ENCODE data around the gene DNAH17.

Gene DNAH17

DNA sequence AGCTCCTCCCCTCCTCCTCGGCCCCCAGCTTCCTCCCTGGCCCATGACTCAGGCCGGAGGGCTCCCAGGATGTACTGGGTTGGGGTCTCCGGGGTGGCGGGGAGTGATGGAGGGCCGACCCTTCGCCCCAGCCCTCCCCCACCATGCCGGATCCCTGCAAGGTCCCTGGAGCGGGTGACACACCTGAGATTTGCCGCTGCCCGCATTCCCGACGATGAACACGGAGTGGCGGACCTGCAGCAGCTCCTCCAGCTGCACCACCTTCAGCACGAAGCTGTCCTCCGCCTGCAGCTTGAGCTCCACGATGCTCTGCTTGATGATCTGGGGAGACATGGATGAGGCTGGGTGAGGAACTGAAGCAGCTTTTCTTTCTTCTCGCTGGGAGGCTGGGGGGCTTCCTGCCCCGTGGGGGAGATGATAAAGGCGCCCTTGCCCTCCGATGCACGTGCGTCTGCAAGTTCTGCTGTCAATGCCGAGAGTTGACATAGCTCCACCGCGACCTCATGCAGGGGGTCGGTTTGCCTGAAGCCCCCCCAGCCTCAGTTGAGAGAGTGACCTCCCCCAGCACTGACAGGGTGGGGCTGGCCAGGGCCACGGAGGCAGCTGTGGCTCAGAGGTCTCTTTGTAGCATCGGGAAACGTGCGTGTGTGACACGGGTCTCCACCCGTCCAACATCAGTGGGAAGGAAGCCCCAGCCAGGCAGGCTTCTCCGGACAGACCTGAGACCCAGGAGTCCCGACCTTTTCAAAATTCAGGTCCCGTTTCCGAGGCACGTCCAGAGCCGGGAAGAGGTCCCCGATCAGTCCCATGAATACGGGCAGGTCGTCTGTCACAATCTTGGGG, 83.1 kb downstream of the DNAH17 start:
- DNase-seq (ENCODE audit: low read depth in 2 of 2): no peak

DNA sequence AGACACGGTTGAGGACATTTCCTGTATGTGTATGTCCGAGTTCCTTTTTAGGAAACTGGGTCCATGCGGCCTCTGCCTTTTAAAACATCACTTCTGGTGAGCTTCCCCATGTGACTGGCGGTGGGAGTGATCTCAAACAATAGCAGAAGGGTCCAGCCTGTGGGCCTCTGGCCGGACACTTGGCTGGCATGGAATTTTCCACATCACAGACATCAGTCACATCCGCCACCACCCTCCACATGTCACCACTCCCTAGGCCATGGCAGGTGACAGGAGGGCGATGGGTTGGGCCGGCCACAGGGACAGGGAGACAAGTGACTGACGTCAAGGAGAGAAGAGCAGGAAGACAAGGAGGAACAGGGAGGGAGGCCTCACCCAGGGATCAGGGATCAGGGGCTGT, 83.7 kb downstream of the DNAH17 start:
- no peak for DNase-seq (ENCODE audit: low read depth in 2 of 2)

DNA sequence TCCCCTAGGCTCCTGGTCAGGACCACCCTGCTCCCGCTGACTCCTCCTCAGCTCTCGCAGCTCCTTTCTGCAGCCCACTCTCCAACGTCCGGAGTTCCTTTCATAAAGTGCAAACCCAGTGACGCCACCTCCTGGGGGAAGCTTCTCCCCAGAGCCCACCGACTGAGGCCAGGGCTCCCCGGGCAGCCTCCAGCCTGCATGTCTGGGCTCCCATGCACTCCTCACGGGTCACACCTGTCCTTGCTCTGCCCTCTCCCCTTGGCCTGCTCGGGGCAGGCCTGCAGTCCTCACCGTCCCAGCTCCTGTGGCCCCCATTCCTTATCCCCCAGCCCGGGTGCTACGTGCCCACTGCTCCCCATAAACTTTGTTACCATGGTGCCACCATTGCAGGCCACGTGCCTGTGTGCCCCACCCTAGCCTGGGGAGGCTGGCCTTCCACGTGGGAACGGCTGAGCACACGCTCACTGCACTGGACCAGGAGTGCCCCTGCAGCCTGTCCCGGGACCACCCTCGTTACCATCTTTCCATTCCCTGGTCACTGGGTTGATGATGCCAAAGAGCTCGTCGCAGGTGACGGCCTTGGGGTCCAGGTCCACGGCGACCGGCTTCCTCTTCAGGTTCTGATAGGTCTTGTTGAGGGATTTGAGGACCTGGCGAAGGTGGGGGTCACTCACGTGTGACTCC, 84.9 kb downstream of the DNAH17 start:
- no peak for DNase-seq (ENCODE audit: low read depth in 2 of 2)

DNA sequence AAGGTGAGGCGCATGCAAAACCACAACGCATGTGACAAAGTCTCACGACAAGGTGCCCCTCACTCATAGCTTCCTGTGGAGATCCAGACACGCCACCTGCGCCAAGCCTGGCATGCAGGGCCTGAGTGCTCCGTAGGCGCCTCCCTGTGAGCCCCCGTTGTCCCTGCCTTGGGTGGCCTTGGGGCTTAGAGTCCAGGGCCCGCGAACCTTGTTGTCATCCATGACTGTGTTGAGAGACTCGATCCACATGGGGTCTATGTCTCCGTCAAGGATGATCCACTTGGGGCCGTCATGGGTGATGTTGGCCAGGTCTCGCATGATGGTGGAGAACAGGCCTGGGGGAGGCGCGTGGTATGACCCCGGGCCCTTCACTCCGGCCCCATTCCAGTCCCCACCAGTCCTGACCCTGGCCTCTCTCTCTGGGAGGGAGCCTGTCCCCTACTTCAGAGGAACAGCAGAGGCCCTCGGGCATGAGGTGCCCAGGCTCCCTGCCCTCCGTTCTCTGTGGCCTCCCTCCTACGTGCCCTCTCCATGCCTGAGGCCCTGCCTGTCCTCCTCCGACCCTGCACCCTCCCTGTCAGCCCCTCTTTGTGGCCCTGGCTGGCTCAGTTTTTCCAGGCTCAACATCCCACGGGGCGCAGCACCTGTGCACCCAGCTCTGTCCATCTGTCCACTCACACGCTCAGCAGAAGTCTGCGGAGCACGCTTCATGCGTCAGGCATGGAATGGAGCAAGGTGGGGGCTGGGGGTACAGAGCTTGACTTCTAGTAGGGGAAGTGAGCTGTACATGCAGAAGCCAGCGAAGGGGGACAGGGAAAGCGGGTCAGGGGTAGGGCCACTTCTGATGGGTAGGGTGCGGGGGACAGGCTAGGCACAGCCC, 85.7 kb downstream of the DNAH17 start:
- no peak for DNase-seq (ENCODE audit: low read depth in 2 of 2)

DNA sequence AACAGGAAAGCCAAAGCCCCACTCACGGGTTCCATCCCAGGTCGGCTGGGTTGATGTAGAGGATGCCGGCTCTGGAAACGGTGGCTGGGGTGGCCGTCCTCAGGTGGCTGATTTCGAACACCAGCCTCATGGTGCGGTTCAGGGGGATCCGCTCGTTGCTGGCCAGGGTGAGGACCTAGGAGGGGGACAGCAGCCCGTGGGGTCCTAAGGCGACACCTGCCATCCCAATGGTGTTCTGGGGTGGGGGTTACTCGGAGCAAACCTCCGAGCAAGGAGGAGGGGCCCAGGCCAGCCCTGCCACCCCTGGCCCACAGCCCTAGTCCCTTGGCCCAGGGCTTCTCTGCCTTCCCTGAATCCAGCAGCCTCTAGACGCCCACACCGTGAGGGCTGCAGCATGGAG, 86.5 kb downstream of the DNAH17 start:
- DNase-seq (ENCODE audit: low read depth in 2 of 2): no peak

DNA sequence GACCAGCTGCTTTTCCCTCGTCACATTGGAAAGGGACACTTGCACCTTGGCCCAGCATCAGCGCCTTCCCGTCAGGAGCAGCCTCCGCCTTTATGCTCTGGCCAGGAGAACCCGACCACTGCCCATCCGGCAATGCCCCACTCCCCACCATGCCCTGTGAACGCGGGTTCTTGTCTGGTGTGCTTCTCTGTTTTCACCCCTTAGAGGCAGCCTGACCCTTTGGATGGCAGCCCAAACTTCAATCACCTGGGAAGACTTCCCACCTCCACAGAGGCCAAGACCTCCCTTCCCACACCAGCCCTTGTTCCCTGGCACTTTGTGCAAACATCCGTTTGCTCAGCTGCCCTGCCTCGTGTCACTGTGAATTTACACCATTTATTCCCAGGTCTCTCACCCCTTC, 87.0 kb downstream of the DNAH17 start:
- DNase-seq (ENCODE audit: low read depth in 2 of 2): no peak

DNA sequence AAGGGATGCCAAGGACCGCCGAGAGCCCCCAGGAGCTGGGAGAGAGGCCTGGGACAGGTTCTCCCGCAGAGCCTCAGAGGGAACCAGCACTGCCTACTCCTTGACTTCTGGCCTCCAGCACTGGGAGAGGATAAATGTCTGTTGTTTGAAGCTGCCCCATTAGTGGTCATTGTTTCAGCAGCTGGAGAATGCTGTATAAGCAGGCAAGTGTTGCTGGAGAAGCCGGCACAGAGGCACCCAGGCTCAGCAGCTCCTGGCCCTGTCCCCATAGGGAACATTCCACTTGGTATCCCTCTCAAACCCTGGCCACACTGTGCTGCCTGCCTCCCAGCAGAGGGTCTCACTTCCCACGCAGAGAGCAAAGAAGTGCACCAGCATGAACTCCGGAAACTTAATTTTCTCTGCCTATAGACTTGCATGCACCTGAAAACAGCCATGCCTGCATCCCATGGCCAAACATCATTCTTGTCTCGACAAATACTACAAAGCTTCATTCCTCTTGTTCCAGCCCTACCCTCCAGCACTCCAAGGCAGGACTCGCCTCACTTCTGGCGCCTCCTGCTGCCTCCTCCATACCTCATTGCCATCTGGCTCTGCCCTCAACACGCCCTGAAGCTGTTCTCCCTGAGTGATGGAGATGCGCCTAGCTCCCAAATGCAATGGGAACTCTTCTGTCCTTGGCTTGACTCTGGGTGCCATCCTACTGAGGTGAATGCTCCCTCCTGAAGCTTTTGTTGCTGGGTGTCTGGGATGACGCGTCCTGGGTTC, 88.1 kb downstream of the DNAH17 start:
- DNase-seq (ENCODE audit: low read depth in 2 of 2): no peak

DNA sequence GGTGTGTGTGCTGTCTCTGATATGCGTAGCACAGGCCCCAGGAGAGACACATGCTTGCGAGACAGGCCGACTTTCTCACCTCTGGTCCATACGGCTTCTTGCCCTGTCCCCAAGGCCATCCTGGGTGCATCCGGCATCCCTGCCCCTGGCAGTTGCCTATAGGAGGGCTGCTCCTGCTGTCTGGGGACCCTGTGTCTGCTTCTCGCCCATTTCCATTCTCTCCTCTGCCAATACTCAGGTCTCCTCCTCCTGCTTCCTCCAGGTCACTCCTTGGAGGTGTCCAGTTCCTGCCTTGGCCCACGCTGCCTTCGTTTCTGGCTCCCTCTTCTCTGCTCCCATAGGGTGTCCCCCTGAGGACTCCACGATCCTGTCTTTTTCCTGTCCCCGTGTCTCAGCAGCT, 89.0 kb downstream of the DNAH17 start:
- no peak for DNase-seq (ENCODE audit: low read depth in 2 of 2)

DNA sequence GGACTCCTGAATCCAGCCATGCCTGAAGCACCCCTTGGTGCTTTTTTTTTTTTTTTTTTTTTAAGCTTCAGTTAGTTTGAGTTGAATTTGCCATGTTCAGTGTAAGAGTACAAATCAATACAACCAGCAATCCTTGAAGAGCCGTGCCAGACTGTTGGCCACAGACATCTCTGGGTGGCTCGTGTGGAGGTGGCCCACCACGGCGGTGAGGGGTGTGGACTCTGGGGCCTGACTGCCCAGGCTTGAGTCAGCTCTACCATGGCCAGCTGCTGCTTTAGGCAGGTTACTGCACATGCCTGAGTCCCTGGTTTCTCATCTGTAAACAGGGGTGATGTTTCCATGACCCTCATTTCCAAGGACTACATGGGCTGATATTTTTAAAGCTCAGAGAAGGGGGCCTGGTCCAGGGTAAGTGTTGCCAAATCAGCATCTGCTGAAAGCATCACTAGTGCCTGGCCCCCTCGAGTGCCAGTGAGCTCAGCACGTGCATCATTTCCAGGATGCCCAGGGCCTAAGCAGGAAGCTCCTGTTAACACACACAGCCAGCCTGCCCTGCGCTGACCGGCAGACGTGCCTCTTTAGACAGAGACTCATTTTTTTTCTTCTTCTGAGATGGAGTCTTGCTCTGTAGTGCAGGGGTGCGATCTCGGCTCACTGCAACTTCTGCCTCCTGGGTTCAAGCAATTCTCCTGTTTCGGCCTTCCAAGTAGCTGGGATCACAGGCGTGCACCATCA, 90.1 kb downstream of the DNAH17 start:
- no peak for DNase-seq (ENCODE audit: low read depth in 2 of 2)

DNA sequence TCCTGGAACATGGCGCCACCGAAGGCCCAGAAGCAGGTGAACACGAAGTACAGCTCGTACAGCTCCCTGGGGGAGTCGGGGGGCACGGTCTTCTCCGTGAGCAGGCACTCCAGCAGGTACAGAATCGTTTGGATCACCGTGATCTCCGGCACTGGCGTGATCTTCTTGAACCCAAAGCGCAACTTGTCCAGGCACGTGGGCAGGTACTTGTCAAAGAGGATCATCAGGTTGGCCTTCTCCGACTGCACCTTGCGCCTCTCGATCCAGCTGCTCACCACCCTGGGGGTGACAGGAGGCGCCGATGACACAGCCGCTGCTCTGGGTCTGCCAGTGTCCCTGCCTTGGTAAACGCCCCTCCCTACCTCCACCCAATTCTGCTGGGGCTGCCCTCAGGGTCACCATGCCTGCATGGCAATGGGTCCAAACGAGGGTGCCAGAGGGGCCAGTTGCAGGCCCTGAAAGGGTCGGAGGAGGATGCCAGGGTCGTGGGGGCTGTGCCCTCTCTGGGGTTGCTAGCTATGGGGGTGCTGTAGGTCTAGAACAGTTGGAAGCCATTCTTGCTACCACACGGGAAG, 90.9 kb downstream of the DNAH17 start:
- DNase-seq (ENCODE audit: low read depth in 2 of 2): no peak

DNA sequence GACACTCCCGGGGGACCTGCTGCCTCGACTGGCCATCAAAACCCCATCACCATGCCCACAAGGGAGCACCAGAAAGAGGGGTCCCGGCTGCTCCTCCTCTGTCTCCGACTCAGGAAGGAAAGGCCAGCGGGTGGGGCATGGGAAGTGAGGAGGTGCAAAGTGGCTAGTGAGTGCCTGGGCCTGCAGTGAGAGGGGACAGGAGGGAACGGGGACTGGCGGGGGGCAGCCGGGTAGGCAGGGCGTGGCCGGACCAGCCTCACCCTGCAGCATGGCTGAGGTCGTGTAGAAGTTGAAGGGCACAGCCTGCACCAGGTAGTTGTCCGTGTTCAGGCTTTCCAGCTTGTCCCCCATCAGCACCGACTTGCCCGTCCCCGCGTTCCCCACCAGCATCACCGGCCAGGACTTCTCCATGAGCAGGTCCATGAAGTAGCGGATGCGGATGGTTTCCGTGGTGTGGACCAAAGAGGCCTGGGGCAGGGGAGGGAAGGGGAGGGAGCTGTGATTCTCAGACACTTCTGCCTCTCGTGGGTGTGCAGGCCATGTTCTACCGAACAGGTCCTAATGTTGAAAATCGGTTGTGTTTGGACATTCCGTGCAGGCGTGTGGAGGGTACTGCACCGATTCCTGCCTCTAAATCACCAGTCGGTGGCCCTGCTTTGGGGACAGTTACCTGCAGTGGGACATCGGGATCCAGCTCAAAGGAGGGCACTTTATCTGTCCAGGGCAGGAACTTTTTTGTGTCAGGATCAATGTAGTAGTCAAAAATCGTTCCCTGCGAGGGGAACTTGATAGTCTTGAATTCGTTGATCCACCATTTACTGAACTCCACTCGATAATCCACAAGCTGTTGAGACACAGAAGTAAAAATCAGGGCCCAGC, 91.7 kb downstream of the DNAH17 start:
- DNase-seq (ENCODE audit: low read depth in 2 of 2): no peak

DNA sequence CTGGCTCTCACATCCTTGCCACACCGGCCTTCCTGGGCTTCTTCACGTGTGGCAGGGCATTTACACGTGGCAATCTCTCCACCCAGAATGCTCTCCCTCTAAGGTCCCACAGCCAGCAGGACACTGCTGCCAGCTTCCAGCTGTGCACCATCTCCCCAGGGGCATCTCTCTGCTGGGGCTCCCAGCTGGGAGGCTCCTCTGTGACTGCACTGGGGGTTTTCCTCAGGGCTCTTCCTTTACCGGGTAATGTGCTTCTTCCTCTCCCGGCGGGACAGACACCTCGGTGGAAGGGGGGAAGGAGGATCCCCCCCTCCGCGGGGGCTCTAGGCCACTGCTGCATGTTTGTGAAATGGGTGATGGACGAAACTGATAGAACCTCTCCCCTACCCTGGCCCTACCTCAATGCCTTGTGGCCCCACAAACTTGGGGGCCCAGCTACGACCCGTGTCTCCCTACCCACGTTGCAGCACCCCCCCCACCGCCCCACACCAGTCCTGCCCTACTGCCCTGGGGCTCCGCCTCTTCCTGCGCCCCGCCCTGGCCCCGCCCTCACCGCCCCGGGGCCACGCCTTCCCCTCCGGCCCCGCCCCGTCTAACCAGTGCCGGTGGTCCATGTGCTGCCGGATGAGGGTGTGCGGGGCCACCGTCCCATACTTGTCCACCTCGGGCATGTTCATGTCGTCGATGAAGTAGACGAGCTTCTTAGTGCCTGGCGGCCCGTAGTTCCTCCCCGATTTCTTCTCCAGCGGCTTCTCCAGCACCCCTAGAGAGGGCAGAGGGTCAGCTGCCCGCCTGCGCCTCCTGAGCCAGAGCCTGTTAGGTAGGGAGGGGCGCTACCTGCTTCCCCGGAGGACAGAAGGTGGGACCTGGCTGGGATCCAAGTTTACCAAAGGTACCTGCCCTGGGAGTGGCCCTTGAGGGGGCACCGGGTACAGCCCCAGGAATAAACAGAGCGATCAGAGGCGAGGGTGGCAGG, 92.6 kb downstream of the DNAH17 start:
- peak; percentile 24 to 33 for DNase-seq (ENCODE audit: low read depth in 2 of 2)

DNA sequence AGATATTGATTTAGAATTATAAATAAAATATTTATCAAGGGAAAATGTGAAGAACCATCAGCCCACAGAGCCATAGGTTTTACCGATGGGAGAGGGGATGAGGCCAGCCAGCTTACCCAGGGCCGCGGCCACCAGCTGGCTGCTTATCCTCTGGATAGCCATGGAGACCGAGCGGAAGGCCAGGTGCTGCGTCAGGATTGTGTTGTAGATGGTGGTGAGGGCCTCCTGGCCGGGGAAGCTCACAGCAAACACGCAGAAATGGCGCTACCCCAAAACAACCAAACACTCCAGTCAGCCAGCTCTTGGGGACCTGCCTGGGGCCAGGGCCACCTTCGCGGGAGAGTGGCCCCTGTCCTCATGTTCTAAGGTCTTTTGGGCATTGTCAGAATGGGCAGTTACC, 97.8 kb downstream of the DNAH17 start:
- no peak for DNase-seq (ENCODE audit: low read depth in 2 of 2)

DNA sequence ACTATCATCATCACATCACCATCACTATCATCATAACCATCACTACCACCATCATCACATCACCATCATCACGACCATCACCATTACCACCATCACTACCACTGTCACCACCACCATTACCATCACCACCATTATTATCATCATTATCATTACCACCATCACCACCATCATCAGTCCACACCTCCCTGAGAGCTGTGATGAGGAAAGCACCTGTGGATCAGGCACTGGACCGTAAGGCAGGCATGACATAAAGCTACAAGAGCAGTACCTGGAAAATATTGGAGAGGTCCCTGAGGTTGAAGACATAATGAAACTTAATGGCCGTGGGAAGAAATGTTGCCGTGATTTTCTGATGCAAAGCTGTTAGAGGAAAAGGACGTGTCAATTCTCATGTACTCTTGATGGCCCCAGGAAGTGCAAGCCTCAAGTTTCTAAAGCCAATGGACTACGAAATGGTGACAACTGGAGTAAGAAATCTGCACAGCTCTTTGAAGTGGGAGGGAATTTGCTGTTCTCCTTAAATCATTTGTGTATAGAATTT, 98.4 kb downstream of the DNAH17 start:
- DNase-seq (ENCODE audit: low read depth in 2 of 2): no peak

DNA sequence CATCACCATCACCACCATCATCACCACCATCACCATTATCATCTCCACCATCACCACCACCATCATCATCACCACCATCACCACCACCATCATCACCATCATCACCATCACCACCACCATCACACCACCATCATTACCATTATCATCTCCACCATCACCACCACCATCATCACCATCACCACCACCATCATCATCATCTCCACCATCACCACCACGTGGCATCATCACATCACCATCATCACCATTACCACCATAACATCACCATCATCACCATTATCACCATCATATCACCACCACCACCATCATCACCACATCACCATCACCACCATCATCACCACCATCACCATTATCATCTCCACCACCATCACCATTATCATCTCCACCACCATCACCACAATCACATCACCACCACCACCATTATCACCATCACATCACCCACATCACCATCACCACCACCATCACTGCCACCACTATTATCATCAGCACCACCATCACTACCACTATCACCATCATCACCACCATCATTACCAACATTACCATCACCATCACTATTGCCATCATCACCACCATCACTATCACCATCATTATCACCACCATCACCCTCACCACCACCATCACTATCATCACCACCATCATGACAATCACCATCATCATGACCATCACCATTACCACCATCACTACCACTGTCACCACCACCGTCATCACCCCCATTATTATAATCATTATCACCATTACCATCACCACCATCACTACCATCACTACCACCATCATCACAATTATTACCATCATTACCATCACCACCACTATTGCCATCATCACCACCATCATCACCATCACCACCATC, 99.1 kb downstream of the DNAH17 start:
- no peak for DNase-seq (ENCODE audit: low read depth in 2 of 2)

DNA sequence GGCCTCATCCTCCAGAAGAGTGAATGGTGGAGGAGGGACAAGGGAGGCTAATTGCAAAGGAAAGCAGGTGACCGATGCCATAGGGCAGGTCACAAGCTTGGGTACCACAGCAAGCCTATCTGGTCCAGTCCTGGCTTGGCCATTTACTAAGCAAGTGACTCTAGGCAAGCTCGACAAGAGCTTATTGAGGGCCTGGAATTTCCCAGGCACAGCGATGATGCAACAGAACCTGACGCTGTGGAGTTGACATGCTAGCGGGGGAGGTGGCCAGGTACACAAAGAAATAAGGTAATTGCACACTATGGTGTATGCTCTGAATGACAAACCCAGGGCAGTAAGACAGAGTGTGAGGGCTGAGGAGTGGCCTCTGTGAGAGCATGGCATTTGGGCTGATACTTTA, 100.2 kb downstream of the DNAH17 start:
- DNase-seq (ENCODE audit: low read depth in 2 of 2): no peak

DNA sequence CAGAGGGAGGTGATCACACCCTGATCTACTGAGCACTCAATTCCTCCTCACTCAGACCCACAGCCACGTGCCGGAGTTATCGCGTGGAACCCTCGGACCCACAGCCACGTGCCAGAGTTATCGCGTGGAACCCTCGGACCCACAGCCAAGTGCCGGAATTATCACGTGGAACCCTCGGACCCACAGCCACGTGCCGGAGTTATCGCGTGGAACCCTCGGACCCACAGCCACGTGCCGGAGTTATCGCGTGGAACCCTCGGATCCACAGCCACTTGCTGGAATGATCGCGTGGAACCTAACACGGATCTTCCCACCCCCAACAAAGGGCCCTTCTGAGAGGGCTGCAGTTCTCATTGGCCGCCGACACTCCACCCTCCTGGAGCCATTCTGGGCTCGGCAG, 101.0 kb downstream of the DNAH17 start:
- DNase-seq (ENCODE audit: low read depth in 2 of 2): no peak
